GM08714 (cell line): ENCODE data around the gene GPR137C.
A peak's percentile ranks its signal among the peaks of the same experiment; 100 is the strongest.

ENCODE experiments used
- H3K4me3 ChIP-seq: fragments of 200-500 bp; sonication (Bioruptor generic); 2 replicates; pipeline ENCODE4 v1.5.1; 2014; ENCODE audit warnings: mild to moderate bottlenecking, low read length, inconsistent platforms
- ZNF274 ChIP-seq: IDR thresholded peaks from 2 replicates; pipeline ENCODE4 v1.6.1; 2012; ENCODE audit warnings: mild to moderate bottlenecking, low read depth, low read length

GPR137C gene

DNA sequence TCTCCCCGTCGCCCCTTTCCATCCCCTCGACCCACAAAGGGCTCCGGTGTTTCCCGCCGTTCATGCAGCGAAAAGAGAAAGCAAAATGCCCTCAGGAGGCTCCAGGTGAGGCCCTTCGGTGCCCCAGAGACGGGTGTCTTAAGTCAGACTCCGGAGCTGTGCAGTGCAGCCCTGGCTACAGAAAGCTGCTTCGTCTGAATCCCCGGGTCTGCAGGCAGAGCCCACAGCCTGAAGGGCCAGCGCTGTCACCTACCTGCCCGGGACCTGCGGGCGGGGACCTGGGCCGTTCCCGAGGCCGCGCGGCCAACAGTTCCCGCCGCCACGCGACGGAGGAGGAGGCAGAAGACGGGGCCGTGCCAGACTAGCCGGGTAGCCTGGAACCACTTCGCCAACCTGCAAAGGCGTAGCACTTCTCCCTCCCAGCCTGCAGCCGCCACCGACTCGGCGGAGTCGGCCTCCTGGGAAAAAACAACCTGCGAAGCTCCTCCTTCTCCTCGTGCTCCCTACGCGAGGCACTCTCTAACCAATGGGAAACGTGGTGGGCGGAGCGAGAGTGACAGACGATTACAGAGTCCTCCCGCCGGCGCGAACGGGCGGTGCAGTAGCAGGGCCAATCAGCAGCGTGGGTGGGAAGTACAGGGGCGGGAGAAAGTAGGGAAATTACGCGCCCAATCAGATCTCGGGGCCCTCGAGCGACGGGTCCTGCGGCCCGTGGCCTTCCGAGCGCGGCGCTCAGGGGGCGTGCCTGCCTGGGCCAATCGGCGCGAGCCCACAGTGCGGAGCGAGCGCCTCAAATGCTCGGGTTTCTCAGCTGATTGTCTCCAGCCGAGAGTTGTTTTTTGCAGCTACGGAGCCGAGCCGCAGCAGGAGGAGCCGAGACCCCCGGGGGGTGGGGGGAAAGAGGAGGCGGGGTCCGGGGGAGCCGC is at the start of gene GPR137C, which contains the start of gene TXNDC16:
GPR137C (plus strand) TSS at position 774 of the 926 bp plus-strand sequence. CDS start 312 bp downstream, outside the sequence.
TXNDC16 (minus strand) TSS at position 443 of the 926 bp plus-strand sequence. CDS start 8,948 bp downstream, outside the sequence.
- H3K4me3 ChIP-seq: peak within 1 kb of the TSS; percentile 95
- no peak for TF ChIP-seq ZNF274

- TF ChIP-seq ZNF274: no peak
- H3K4me3 ChIP-seq: no peak overlapping the region
Observed at GRCh38 chr14:52513249-52513648, 39.4 kb upstream of the GPR137C start.

GRCh38 chr14:52514046-52514811 is 38.4 kb upstream of the GPR137C start:
- no peak overlapping the region for H3K4me3 ChIP-seq
- TF ChIP-seq ZNF274: no peak

DNA sequence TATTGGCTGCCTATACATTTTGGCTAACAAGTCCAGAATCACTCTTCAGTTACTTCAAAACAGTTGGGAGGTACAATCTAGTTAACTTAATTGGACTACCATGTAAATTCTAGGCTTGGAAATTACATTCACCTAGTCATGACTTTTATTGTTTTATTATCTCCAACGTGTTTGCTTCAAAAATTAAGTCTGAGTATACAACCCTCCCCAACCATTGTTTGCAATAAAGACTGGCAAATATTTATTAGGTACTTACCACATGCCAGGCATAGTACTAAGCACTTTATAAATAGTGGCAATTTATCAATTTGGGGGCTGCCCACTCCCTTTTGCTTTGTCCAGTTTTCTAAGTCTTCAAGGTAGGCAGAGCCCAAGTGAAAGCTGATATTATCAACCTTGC is 30.6 kb upstream of the GPR137C start:
- no peak overlapping the region for H3K4me3 ChIP-seq
- no peak for TF ChIP-seq ZNF274

DNA sequence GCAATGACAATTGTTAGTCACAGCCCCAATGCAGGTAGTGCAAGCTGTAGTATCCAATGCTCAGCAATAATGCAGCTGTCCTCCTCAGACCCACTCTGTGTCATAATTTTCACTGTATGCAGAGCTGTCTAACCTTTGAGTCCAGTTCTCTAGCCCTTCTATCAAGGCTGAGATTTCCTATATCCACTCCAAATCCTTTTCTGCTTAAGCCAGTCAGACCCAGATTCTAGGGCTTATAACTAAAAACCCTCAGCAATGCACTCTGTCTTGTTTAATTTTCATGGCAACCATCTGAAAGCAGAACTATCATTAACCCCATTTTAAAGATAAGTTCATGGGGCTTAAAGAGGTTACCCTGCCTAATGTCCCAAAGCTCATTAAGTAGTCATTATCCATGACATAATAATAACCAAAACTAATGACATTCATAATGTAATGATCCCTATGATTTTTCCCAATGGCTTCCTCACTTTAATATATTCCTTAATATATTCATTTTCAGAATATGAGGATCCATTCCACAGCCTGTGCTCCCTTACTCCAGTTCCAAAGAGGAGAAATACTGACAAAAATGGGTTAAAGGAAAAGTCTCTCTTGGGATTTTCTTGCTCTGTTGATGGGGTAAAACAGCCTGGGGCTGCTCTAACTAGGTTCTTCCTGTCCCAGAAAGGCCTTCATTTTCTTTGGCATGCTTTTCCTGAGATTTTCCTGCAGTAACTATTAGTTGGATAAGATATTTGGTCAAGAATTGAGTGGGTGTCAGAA is 29.9 kb upstream of the GPR137C start:
- no peak overlapping the region for H3K4me3 ChIP-seq
- TF ChIP-seq ZNF274: no peak

GRCh38 chr14:52527052-52527451 is 25.6 kb upstream of the GPR137C start:
- no peak for TF ChIP-seq ZNF274
- no peak overlapping the region for H3K4me3 ChIP-seq

DNA sequence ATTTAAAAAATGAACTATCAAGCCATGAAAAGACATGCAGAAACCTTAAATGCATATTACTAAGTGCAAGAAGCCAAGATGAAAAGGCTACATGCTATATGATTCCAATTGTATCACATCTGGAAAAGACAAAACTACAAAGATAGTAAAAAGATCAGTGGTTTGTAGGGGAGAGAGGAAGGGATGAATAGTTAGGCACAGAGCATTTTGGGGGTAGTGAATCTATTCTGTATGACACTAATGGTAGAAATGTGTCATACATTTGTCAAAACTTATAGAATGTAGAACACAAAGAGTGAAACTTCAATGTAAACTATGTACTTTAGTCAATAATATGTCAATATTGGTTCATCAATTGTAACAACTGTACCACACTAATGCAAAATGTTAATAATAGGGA is 21.2 kb upstream of the GPR137C start:
- no peak overlapping the region for H3K4me3 ChIP-seq
- TF ChIP-seq ZNF274: no peak

DNA sequence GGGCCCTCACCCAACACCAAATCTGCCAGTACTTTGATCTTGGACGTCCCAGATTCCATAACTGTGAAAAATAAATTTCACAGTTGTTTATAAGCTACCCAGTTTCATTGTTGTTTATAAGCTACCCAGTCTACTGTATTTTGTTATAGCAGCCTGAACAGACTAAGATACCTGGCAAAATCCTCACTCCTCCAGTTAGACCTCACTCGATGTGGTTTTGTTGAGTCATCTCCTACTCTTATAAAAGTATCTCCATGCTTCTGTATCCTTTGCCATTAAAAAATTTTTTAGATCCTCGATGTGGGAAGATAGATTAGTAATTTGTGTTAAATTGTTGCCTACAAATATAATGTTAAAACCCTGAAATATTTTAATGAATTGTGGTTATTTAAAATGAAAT is 16.4 kb upstream of the GPR137C start:
- H3K4me3 ChIP-seq: no peak overlapping the region
- TF ChIP-seq ZNF274: no peak

GRCh38 chr14:52538623-52539022 is 14.0 kb upstream of the GPR137C start:
- TF ChIP-seq ZNF274: no peak
- no peak overlapping the region for H3K4me3 ChIP-seq

GRCh38 chr14:52545584-52546317 is 6.9 kb upstream of the GPR137C start:
- no peak overlapping the region for H3K4me3 ChIP-seq
- no peak for TF ChIP-seq ZNF274

DNA sequence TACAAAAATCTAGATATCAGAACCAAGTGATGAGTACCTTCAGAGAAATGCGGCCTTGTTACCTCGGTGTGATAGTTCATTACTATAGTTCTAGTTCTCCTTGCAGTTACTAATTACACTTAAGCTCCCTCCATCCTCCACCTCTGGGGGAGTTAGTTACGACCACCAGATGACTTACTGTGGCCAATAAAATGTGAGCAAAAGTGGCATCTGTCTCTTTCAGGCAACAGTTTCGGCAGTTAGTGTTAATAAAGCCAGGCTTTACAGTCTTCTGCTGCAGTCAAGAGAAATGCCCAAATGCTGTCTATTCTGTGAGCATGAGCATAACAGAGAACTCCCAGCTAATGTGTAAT is 6.3 kb upstream of the GPR137C start:
- no peak overlapping the region for H3K4me3 ChIP-seq
- TF ChIP-seq ZNF274: no peak

GRCh38 chr14:52547027-52547426 is 5.6 kb upstream of the GPR137C start:
- no peak overlapping the region for H3K4me3 ChIP-seq
- TF ChIP-seq ZNF274: no peak

DNA sequence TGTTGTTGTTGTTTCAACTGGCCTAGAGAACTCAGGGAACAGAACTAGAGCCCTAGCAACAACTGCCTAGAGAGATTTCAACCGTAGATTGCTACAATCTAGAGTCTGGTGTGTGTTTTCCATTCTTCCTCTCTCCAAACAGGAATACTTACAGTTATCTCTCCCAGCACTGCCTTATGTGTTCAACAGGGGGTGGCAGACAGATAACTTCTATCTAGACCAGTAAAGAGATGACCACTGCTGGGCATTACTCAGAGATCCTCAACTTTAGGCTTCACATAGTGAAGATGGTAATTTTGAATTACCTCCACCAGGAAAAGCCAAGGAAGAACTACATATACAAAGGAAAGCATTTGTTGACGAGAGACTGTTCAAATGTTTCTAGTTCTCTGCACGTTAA is 5.1 kb upstream of the GPR137C start:
- H3K4me3 ChIP-seq: no peak overlapping the region
- TF ChIP-seq ZNF274: no peak
